Ovary (tissue), 9 donors: ENCODE data around the gene POLR1B. TPM values are rescaled to one million over a fixed set of nuclear protein-coding genes. Genes with fewer than 3 reads are reported as not detected.
"Not testable (repeated sequence)": the region's sequence is repeated elsewhere in the genome, so short reads cannot be mapped to it uniquely, and the experiment has no call there.

Experiments used
- DNase-seq, 5 donors: peaks; one replicate each; pipeline ENCODE4 v3.0.0-alpha.2; 2019 to 2020
- H3K27ac ChIP-seq, 2 donors: fragments of 200-600 bp; one replicate each; pipeline versions ENCODE4 v1.5.1 to v1.8.0; 2019 to 2022
- H3K27me3 ChIP-seq: fragments of 200-600 bp; one replicate; pipeline ENCODE4 v1.8.0; 2022
- H3K36me3 ChIP-seq: fragments of 200-600 bp; sonication (generic); one replicate; pipeline ENCODE4 v1.5.1; 2019
- H3K4me1 ChIP-seq: one replicate; pipeline ENCODE4 v1.8.1; 2013; ENCODE audit warnings: mild to moderate bottlenecking, moderate library complexity; ENCODE audit not compliant: insufficient read depth
- H3K4me3 ChIP-seq: fragments of 200-600 bp; sonication (generic); one replicate; pipeline ENCODE4 v1.5.1; 2017
- H3K9me3 ChIP-seq, 2 donors: fragments of 200-600 bp in 1 of 2; sonication (generic) in 1 of 2; one replicate each; pipeline versions ENCODE4 v1.5.1 to v1.8.1; 2013 to 2019; ENCODE audit warnings: mild to moderate bottlenecking in 1 of 2, moderate library complexity in 1 of 2
- CTCF ChIP-seq, 3 donors: fragments of 450-650 bp in 2 of 3; fragments of 200-600 bp in 1 of 3; IDR thresholded peaks; one replicate each; pipeline versions ENCODE4 v1.5.1 to v1.8.0; 2016 to 2022; ENCODE audit warnings: antibody characterized with exemption in 3 of 3, mild to moderate bottlenecking in 1 of 3
- EP300 ChIP-seq: sonication (generic); formaldehyde crosslinking; IDR thresholded peaks from one replicate; pipeline ENCODE4 v1.6.1; 2017; ENCODE audit warnings: antibody characterized with exemption
- POLR2A ChIP-seq: fragments of 450-650 bp; IDR thresholded peaks from one replicate; pipeline ENCODE4 v1.6.1; 2017; ENCODE audit warnings: antibody characterized with exemption, mild to moderate bottlenecking, moderate library complexity
- WGBS, 3 donors: extraction: QIAGEN DNeasy Blood & Tissue Kit in 1 of 3; methylation state at CpG; one replicate each; pipeline versions ENCODE4 v1.1.5 to v1.1.7; 2013 to 2017; 5-methylcytosine and 5-hydroxymethylcytosine counted together
- intact Hi-C, 4 donors: fragments of 100-400 bp; cut with DNase I; formaldehyde crosslinking; loops; one replicate each; pipeline versions ENCODE4 v1.11.0 to v1.15.1; 2022 to 2023
- polyA plus RNA-seq, 2 donors: library from polyadenylated mRNA; stranded (reverse); fragments of 200-250 nt in 1 of 2; fragments of 350-450 nt in 1 of 2; fragmentation: Illumina TruSeq in 1 of 2; extraction: RNeasy Lipid Tissue Mini Kit (QIAGEN cat#74804) in 1 of 2; gene quantifications; one replicate each; pipeline ENCODE4 v1.2.3, GENCODE V29; 2013 to 2014
- total RNA-seq, 7 donors: library from RNA; depleted of rRNA in 2 of 7; stranded (reverse); fragments of >200 nt in 2 of 7; fragmentation: NEBNext Ultra II Directional in 3 of 7; extraction: Animal tissue kit (Norgen Biotek cat#: 25700) in 3 of 7; gene quantifications; one replicate each; pipeline versions ENCODE4 v1.1.0 to v1.2.4, GENCODE V29; 2016 to 2023
- donor health status: DM: no; HTN: no; CAD: no; lungs with moderate emphysema.
- donor health status: DM: no; HTN: no; CAD: no.
- donor health status: Bipolar disorder and iron deficiency.
- donor health status: DM: yes; HTN: yes; CAD: no.
- donor health status: DM: no; HTN: no; CAD: no.
- donor health status: DM: yes; HTN: yes; CAD: no.

Gene POLR1B
- total and polyA plus RNA-seq, 9 donors, result 5.6 to 29.9 (median 18.9) TPM

- H3K27ac ChIP-seq, result no peak overlapping the region
- H3K36me3 ChIP-seq, result no peaks in the 10 kb centered on the region
- no peak overlapping the region for H3K4me3 ChIP-seq
- H3K27me3 ChIP-seq, result no peaks in the 10 kb centered on the region
- intact Hi-C loops, result loop anchor here in 1 of 4 donors (5.0 kb wide), 1 partner anchor 122 kb away; no protein-coding TSS in a partner anchor
- no peak for DNase-seq
- peaks cover 1% of the 10 kb centered on the region for H3K4me1 ChIP-seq
- TF ChIP-seq POLR2A, result no peak
- no peak for TF ChIP-seq EP300
- no peak for TF ChIP-seq CTCF (IDR thresholded peaks at IDR 0.05)
- WGBS, 3 donors, result 79 to 90% (median 81%) methylated on average over 4 of the region's 4 CpGs
- H3K9me3 ChIP-seq, result no peaks in the 10 kb centered on the region
Observed at GRCh38 chr2:112604952-112605351, 62.7 kb downstream of the POLR1B start.

GRCh38 chr2:112605926-112606325 is 63.7 kb downstream of the POLR1B start:
- Histone ChIP-seq H3K4me3 (no peak overlapping the region), H3K9me3 (no peaks in the 10 kb centered on the region), H3K27me3 (no peaks in the 10 kb centered on the region), H3K4me1 (no peaks in the 10 kb centered on the region), H3K27ac (no peak overlapping the region), H3K36me3 (no peaks in the 10 kb centered on the region)
- intact Hi-C loops, result no loop called here
- no peak for DNase-seq
- WGBS, 3 donors, result 77 to 84% (median 81%) methylated on average over 5 of the region's 5 CpGs
- no peak for TF ChIP-seq POLR2A
- no peak for TF ChIP-seq EP300
- no peak for TF ChIP-seq CTCF (IDR thresholded peaks at IDR 0.05)

- Histone ChIP-seq H3K36me3 (no peaks in the 10 kb centered on the region), H3K4me1 (no peaks in the 10 kb centered on the region), H3K4me3 (no peak overlapping the region), H3K27me3 (no peaks in the 10 kb centered on the region), H3K9me3 (no peaks in the 10 kb centered on the region), H3K27ac (no peak overlapping the region)
- WGBS, 3 donors, result 32 to 49% (median 33%) methylated on average over 4 of the region's 4 CpGs
- no peak for DNase-seq
- intact Hi-C loops, result no loop called here
- TF ChIP-seq CTCF (IDR thresholded peaks at IDR 0.05) (no peak), POLR2A (no peak), EP300 (no peak)
Observed at GRCh38 chr2:112606547-112606946, 64.3 kb downstream of the POLR1B start.

- intact Hi-C loops, result no loop called here
- no peaks in the 10 kb centered on the region for H3K36me3 ChIP-seq
- H3K27ac ChIP-seq, result no peak overlapping the region
- WGBS, 3 donors, result 81 to 88% (median 84%) methylated on average over 8 of the region's 8 CpGs
- H3K4me3 ChIP-seq, result no peak overlapping the region
- TF ChIP-seq CTCF (IDR thresholded peaks at IDR 0.05), result no peak
- TF ChIP-seq POLR2A, result no peak
- TF ChIP-seq EP300, result no peak
- no peaks in the 10 kb centered on the region for H3K27me3 ChIP-seq
- H3K9me3 ChIP-seq, result no peaks in the 10 kb centered on the region
- H3K4me1 ChIP-seq, result no peaks in the 10 kb centered on the region
- no peak for DNase-seq
Observed at GRCh38 chr2:112607680-112608438, 65.6 kb downstream of the POLR1B start.

GRCh38 chr2:112609320-112609719 is 67.1 kb downstream of the POLR1B start:
- H3K27me3 ChIP-seq, H3K4me1 ChIP-seq, H3K36me3 ChIP-seq, intact Hi-C loops, H3K4me3 ChIP-seq, DNase-seq, H3K27ac ChIP-seq, H3K9me3 ChIP-seq: not testable (repeated sequence)
- WGBS, 3 donors, result 96 to 97% (median 97%) methylated on average over 4 of the region's 4 CpGs

GRCh38 chr2:112612283-112612682 is 70.0 kb downstream of the POLR1B start:
- H3K27me3 ChIP-seq, H3K4me3 ChIP-seq, H3K9me3 ChIP-seq, H3K27ac ChIP-seq, DNase-seq, intact Hi-C loops, H3K36me3 ChIP-seq, H3K4me1 ChIP-seq: not testable (repeated sequence)
- 72 to 89% (median 74%) methylated on average over 1 of the region's 1 CpG for WGBS, 3 donors
